ENCODE results near the gene CNN2.

DNA sequence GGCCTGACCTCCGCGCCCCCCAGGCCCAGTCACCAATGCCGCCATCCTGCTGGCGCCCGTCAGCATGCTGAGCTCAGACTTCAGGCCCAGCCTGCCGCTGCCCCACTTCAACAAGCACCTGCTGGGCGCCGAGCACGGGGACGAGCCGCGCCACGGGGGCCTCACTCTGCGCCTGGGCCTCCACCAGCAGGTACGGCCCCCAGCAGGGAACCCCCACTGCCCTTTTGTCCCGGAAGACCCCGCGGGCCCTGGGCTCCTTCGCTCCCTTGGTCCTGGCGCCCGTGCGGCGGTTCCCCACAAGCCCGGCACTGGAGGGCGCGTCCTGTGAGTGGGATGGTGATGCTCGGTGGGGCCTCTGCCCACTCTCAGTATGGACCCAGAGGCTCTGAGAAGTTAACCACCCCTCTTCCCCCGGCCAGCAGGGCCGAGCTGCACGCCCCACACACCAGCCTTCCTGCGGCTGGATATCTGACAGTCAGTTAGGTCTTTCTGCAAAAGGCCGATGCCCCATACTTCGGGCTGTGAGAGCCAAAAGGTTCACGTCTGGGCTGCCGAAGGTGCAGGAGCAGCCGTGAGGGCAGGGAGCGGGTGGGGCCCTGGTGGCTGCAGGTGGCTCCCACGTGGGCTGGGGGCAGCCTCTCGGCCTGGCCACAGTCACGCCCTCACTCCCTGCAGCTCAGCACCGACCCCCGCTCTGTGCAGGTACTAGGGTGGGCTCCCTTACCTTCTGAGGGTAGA is 34.3 kb upstream of the CNN2 start:
- TF ChIP-seq, protein P1, sequence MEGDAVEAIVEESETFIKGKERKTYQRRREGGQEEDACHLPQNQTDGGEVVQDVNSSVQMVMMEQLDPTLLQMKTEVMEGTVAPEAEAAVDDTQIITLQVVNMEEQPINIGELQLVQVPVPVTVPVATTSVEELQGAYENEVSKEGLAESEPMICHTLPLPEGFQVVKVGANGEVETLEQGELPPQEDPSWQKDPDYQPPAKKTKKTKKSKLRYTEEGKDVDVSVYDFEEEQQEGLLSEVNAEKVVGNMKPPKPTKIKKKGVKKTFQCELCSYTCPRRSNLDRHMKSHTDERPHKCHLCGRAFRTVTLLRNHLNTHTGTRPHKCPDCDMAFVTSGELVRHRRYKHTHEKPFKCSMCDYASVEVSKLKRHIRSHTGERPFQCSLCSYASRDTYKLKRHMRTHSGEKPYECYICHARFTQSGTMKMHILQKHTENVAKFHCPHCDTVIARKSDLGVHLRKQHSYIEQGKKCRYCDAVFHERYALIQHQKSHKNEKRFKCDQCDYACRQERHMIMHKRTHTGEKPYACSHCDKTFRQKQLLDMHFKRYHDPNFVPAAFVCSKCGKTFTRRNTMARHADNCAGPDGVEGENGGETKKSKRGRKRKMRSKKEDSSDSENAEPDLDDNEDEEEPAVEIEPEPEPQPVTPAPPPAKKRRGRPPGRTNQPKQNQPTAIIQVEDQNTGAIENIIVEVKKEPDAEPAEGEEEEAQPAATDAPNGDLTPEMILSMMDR (IDR thresholded peaks at IDR 0.05), result no peak
- TF ChIP-seq POLR2A (IDR thresholded peaks at IDR 0.05), result no peak

Measured in esophagus squamous epithelium (tissue), 4 donors.